ENCODE results near the gene SIGLEC7. TPM values are rescaled to one million over a fixed set of nuclear protein-coding genes. Genes with fewer than 3 reads are reported as not detected.

Gene SIGLEC7
- total and polyA plus RNA-seq, 10 of the 15 experiments (the other 5 are each of a cell fraction or from before 2014, with no cell fraction given) = 0.15 TPM; not detected in 9

DNA sequence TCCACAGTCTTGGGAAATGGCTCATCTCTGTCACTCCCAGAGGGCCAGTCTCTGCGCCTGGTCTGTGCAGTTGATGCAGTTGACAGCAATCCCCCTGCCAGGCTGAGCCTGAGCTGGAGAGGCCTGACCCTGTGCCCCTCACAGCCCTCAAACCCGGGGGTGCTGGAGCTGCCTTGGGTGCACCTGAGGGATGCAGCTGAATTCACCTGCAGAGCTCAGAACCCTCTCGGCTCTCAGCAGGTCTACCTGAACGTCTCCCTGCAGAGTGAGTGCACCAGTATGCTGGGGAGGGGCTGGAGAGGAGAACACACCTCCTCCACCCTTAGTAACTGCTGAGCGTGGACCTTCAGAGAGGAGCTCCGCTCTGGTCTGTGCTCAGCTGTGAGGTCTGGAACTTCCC lies 15.1 kb upstream of the SIGLEC7 start (continued):
- TF ChIP-seq, protein P1, sequence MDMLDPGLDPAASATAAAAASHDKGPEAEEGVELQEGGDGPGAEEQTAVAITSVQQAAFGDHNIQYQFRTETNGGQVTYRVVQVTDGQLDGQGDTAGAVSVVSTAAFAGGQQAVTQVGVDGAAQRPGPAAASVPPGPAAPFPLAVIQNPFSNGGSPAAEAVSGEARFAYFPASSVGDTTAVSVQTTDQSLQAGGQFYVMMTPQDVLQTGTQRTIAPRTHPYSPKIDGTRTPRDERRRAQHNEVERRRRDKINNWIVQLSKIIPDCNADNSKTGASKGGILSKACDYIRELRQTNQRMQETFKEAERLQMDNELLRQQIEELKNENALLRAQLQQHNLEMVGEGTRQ (IDR thresholded peaks at IDR 0.05; ENCODE audit: borderline replicate concordance, low read depth, low read length) = no peak
- TF ChIP-seq MYB (IDR thresholded peaks at IDR 0.05; ENCODE audit: borderline replicate concordance, low read depth, low read length) = no peak
- TF ChIP-seq, protein P2, sequence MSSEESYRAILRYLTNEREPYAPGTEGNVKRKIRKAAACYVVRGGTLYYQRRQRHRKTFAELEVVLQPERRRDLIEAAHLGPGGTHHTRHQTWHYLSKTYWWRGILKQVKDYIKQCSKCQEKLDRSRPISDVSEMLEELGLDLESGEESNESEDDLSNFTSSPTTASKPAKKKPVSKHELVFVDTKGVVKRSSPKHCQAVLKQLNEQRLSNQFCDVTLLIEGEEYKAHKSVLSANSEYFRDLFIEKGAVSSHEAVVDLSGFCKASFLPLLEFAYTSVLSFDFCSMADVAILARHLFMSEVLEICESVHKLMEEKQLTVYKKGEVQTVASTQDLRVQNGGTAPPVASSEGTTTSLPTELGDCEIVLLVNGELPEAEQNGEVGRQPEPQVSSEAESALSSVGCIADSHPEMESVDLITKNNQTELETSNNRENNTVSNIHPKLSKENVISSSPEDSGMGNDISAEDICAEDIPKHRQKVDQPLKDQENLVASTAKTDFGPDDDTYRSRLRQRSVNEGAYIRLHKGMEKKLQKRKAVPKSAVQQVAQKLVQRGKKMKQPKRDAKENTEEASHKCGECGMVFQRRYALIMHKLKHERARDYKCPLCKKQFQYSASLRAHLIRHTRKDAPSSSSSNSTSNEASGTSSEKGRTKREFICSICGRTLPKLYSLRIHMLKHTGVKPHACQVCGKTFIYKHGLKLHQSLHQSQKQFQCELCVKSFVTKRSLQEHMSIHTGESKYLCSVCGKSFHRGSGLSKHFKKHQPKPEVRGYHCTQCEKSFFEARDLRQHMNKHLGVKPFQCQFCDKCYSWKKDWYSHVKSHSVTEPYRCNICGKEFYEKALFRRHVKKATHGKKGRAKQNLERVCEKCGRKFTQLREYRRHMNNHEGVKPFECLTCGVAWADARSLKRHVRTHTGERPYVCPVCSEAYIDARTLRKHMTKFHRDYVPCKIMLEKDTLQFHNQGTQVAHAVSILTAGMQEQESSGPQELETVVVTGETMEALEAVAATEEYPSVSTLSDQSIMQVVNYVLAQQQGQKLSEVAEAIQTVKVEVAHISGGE (CRISPR knock-in tag; IDR thresholded peaks at IDR 0.05) = no peak
- TF ChIP-seq SREBF1 (IDR thresholded peaks at IDR 0.05; ENCODE audit: low read length) = no peak
- TF ChIP-seq, protein P3, sequence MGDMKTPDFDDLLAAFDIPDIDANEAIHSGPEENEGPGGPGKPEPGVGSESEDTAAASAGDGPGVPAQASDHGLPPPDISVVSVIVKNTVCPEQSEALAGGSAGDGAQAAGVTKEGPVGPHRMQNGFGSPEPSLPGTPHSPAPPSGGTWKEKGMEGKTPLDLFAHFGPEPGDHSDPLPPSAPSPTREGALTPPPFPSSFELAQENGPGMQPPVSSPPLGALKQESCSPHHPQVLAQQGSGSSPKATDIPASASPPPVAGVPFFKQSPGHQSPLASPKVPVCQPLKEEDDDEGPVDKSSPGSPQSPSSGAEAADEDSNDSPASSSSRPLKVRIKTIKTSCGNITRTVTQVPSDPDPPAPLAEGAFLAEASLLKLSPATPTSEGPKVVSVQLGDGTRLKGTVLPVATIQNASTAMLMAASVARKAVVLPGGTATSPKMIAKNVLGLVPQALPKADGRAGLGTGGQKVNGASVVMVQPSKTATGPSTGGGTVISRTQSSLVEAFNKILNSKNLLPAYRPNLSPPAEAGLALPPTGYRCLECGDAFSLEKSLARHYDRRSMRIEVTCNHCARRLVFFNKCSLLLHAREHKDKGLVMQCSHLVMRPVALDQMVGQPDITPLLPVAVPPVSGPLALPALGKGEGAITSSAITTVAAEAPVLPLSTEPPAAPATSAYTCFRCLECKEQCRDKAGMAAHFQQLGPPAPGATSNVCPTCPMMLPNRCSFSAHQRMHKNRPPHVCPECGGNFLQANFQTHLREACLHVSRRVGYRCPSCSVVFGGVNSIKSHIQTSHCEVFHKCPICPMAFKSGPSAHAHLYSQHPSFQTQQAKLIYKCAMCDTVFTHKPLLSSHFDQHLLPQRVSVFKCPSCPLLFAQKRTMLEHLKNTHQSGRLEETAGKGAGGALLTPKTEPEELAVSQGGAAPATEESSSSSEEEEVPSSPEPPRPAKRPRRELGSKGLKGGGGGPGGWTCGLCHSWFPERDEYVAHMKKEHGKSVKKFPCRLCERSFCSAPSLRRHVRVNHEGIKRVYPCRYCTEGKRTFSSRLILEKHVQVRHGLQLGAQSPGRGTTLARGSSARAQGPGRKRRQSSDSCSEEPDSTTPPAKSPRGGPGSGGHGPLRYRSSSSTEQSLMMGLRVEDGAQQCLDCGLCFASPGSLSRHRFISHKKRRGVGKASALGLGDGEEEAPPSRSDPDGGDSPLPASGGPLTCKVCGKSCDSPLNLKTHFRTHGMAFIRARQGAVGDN (IDR thresholded peaks at IDR 0.05) = no peak

Measured in GM12878 (cell line).